ENCODE data around the gene ACSF2.

ACSF2 gene

DNA sequence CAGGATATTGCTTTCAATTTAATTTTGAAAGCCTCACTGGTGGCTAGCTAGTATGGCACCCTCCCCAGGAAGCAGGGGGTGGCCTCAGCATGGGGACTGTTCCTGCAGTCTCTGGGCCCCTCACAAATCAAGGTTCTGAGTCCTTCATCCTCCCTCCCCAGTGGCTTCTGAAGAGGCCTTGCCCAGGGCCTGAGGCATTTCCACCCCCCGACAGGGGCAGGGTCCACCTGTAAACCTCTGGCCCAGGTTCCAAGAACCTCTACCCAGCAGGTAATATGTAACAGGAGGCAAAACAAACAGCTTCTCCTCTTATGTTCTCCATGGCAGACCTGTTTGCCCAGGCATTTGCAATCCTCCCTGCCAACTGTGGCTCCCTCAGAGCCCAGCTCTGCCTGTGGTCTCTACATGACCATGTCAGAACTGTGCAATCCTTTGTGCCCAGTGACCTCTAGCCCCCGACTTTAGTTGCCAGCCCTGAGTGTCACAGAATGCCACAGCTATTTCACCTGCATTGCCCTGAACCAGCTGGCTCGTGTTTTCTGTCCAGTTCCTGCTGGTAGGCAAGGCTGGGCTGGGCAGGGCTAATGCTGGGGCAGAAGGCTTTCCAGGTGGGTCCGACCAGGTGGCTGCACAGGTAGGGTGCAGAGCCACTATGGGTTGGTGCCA is 14.3 kb downstream of the ACSF2 start:
- no peak for DNase-seq (ENCODE audit: low spot score)

DNA sequence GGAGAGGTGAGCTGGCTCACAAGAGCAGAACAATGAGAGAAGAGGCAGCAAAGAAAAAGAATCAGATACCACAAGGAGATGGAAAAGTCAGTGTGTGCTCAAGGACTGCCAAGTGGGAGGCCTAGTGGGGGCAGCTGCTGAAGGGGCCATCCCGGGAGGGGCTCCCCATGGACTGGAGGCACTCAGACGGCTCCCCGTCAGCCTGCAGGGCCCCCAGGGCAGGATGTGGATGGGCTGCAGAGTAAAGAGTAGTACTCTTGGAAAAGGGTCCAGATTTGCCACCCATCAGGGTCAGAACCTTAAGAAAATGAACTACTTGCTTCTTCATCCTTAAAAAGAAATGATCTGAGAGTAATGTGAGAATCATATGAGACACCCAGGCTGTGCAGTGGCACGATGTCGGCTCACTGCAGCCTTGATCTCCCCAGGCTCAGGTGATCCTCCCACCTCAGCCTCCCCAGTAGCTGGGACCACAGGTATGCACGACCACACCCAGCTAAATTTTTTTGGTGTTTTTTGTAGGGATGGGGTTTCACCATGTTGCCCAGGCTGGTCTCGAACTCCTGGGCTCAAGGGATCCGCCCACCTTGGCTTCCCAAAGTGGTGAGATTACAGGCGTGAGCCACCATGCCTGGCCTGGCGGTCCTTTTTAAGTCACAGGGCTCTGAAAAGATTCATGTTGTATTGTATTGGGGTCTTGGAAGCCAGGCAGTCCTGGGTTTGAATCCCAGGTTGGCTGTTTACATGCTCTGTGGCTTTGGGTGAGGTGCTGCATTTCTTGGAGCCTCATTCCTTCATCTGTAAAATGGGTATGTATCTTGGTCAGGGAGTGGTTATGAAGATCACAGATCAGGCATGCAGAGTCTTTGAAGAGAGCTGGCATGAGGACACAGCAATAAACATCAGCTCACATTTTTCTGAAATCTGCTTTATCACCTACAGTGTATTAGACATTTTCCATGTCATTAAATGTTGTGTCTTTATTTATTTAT is 15.1 kb downstream of the ACSF2 start:
- DNase-seq (ENCODE audit: low spot score), result no peak

GRCh38 chr17:50443505-50443974 is 17.5 kb downstream of the ACSF2 start:
- DNase-seq (ENCODE audit: low spot score), result no peak

DNA sequence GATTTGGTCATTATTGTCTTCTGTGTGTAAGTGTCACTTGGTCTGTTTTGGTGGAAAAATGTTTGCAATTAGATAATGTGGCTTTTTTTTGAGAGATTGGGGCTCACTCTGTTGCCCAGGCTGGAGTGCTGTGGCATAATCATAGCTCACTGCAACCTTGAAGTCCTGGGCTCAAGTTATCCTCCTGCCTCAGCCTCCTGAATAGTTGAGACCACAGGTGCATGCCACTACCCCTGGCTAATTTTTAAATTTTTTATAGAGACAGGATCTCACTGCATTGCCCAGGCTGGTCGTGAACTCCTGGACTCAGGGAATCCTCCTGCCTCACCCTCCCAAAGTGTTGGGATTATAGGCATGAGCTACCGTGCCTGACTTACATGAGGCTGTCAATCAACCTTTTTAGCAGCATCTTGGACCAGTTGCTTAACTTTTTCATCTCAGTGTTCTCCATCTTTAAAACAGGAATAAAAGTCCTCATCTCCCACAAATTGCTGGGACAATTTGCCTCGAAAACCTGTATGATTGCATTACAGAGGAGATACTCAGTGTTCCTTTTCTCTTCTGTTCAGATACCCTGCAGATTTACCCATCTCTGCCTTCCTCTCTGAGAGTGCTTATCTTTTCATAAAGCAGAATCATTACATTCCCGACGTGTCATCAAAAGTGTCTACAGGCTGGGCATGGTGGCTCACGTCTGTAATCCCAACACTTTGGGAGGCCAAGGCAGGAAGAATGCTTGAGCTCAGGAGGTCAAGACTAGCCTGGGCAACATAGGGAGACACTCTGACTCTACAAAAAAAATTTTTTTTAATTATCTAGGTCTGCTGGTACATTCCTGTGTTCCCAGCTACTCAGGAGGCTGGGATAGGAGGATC is 19.1 kb downstream of the ACSF2 start:
- no peak for DNase-seq (ENCODE audit: low spot score)

- DNase-seq (ENCODE audit: low spot score), result no peak
Observed at GRCh38 chr17:50445730-50446325, 19.8 kb downstream of the ACSF2 start.

DNA sequence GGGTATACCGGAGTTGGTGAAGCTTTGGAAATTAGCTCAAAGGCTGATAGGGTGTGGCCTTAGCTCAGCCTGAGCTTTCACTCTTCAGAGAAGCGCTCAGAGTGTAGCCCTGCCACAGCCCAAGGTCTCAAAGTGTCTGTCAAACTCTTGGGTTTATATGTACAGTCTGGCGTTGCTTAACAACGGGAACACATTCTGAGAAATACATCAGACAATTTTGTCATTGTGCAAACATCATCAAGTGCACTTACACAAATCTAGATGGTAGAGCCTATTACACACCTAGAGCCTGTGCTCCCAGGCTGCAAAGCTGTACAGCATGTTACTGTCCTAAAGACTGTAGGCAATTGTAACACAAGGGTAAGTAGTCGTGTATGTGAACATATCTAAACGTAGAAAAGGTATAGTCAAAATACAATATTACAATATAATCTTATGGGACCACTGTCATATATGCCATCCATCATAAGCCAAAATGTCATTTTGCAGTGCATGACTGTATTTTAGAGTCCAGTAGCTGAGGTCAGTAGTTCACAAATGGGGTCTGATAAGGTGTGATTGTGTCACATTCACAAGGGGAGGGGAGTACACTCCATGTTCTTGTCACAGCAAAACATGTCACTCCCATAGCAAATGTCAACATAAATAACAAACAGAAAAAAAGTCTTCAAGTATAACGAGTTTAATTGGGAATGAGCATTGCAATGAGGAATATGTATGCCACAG is 22.0 kb downstream of the ACSF2 start:
- no peak for DNase-seq (ENCODE audit: low spot score)

DNA sequence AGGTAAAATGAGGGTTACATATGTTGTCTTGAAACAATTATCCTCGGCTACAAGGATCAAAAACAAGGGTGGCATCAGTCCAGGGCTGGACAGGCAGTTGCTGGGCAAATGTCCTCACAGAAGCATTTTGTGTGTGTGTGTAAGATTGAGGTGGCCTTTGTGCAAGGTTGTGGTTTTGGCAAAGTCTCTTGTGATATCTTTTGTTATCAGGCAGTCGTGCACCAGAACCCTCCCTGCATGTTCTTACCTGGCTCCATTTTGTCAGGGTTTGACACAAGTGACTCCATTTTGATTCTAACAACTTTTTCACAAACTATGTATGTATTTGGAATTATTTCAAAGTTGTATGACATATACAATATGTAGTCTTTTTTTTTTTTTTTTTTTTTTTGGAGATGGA is 22.6 kb downstream of the ACSF2 start:
- no peak for DNase-seq (ENCODE audit: low spot score)

DNA sequence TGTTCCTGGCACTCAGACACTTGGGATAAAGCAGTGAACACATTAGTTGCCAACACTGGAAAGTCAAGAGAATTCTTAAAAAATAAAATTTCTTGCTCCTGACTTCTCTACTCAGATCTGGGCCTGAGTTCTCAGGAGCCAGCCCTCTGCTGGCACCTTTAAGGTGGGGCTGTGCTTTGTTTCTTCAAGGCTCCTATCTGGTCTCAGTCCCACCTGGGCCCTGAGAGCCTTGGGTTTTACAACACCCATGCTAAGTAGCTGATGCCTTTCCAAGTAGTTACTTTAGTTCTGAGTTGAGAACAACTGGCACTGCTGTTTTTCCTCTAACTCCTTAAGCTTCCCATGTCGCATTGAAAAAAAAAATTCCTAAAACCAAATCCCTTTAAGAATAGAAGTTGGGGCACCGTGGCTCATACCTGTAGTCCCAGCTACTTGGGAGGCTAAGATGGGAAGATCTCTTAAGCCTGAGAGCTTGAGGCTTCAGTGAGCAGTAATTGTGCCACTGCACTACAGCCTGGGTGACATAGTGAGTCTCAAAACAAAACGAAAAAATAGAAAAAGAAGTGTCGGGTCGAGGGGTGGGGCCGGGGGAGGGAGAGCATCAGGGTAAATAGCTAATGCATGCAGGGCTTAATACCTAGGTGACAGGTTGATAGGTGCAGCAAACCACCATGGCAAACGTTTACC is 26.1 kb downstream of the ACSF2 start:
- DNase-seq (ENCODE audit: low spot score), result no peak

- no peak for DNase-seq (ENCODE audit: low spot score)
Observed at GRCh38 chr17:50452630-50453300, 26.7 kb downstream of the ACSF2 start.

DNA sequence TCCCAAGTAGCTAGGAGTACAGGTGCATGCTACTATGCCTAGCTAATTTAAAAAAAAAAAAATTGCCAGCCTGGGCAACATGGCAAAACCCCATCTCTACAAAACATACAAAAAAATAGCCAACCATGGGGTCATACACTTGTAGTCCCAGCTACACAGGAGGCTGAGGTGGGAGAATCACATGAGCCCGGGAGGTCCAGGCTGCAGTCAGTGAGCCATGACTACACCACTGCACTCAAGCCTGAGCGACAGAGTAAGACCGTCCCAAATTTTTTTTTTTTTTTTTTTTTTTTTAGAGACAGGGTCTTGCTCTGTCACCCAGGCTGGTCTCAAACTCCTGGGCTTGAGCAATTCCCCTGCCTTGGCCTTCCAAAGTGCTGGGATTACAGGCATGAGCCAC is 27.9 kb downstream of the ACSF2 start:
- no peak for DNase-seq (ENCODE audit: low spot score)

- no peak for DNase-seq (ENCODE audit: low spot score)
Observed at GRCh38 chr17:50457621-50458020, 31.6 kb downstream of the ACSF2 start.

DNA sequence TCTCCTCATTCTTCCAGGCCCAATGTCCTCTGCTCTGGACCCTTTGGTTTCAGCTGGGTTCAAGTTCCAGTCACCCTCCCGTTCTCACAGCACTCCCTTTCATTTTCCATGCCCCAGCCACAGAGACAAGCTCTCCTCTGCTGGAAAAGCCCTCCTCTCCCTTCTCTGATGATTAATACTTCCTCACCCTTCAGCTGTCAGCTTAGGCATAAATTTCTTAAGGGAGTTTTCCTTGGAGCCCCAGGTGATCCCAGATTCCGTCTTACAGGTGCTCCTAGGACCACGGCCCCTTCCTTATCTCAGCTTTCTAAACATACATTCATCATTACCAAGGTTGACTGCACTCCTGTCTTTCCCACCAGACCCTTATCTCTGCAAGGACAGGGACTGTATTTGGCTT is 32.3 kb downstream of the ACSF2 start:
- DNase-seq (ENCODE audit: low spot score), result no peak

DNA sequence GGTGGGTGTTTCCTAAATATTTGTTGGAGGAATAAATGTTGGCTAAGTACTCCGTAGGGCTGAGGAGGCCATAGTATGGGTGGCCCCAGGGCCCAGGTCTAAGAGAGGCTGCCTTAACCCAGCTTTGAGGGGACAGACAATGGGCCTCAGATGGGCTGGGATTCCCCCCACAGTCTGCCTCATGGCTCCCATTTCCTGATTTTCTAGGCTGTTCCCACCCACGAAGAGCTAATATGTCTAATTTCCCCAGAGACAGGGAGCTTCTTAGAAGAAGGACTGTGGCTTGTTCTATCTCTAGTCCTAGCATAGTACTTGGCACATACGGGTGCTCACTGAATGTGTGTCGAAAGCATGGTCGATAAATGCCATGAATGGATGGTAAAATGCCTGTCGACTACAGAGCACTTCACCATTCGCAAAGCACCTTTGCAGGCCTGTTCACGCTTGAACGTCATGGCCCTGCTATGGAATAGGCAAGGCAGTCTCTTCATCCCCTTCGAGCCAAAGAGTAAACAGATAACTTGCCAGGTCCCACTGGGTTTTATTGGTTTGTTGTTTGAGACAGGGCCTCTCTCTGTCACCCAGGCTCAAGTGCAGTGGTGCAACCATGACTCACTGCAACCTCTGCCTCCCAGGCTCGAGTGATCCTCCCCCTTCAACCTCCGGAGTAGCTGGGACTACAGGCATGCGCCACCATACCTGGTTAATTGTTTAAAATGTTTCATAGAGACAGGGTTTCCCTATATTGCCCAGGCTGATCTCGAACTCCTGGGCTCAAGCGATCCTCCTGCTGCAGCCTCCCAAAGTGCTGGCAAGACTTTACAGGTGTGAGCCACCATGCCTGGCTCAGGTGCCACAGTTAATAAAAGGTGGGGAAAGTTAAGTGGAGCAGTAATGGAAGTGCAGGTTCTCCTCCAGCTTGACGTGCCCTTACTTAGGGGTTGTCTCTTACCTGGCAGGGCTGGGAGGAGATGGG is 33.0 kb downstream of the ACSF2 start:
- DNase-seq (ENCODE audit: low spot score), result no peak

DNA sequence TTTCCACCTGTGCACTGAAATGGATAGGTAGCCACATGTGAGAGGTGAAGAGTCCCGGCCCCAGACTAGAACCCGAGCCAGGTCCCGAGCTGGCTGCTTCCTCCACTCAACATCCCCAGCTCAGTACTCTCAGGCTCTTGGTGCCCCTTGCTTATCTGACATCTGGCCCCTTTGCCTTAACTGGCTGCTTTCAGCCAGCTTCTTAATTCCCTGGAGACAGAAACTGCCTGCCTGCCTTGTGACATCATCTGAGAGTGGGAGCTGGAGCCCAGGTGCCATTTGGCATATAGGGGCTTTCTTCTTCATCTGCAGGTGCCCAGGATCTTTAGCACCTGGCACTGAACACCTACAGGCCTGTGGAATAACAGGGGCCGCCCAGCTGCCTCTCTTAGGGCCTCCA is 33.7 kb downstream of the ACSF2 start:
- DNase-seq (ENCODE audit: low spot score), result no peak

DNA sequence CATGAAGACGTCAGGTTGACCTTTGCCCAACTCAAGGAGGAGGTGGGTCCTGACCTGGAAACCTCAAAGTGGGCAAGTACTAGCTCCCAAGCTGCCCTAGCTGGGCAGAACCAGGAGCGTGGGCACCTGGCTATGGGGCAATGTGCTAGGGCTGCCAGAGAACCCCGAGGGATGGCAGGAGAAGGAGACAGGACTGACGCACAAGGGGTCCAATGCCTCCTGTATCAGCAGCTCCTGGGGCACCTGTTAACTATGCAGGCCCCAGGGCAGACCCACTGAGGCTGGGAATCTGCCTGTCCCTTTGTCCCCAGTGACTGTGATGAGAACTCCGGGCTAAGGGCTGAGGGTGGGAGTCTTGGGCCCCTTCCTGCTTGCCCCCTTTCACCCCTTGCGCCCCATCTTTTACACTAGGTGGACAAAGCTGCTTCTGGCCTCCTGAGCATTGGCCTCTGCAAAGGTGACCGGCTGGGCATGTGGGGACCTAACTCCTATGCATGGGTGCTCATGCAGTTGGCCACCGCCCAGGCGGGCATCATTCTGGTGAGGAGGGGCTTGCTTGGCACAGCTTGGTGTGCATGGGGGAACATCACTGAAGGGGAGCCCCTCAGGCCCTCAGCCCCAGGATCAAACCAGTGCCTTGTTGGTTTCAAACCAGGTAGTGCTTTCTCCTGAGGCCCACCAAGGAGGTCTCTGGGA is 35.0 kb downstream of the ACSF2 start:
- no peak for DNase-seq (ENCODE audit: low spot score)

DNA sequence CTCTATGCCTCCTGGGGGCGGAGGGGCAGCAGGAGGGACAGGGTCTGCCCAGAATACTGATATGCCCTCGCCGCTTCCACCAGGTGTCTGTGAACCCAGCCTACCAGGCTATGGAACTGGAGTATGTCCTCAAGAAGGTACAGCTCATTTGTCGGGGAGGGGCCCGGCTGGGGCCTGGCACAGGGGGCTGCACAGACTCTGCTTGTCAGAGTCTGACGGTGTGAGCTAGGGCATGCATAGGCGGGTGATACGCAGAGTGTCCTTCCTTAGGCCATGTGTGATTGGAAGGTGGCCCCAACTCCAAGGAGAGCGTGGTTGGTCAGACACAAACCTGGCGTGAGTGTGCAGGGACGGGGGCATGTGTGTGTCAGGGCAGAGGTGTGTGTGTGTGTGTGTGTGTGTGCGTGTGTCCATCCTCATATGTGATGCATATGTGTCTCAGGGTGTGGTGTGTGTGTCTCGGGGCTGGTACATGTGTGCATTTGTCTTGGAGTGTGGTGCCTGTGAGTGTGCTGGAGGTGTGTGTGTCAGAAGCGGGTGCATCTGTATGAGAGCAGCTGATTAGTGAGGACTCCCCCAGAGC is 35.6 kb downstream of the ACSF2 start:
- no peak for DNase-seq (ENCODE audit: low spot score)

GRCh38 chr17:50462446-50462845 is 36.4 kb downstream of the ACSF2 start:
- no peak for DNase-seq (ENCODE audit: low spot score)

DNA sequence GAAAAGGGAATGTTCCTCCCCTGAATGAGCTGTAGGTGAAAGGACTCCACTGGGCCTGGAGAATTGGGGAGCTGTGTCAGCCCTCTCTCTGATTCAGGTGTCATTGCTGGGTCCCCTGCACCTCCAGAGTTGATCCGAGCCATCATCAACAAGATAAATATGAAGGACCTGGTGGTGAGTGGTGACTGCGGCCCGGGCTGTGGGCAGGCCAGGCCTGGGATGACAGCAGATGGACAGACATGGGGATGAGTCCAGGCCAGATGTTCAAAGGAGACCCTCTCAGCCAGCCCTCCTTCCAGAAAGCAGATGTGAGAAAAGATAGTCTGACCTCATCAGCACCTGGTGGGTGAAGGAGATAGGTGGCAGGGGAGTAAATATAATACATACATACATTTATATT is 38.1 kb downstream of the ACSF2 start:
- DNase-seq (ENCODE audit: low spot score), result no peak

All from Ammon's horn (tissue), 1 donor.